ENCODE results near the gene PTN.

- TF ChIP-seq CTCF (conservative IDR thresholded peaks at IDR 0.05; ENCODE audit: low read length) (no peak), EZH2phosphoT487 (IDR thresholded peaks at IDR 0.05; ENCODE audit: borderline replicate concordance) (no peak)
Measured at GRCh38 chr7:137345799-137346449, 2.4 kb upstream of the PTN start.
